Body of pancreas (tissue), 4 donors: ENCODE measurements around the gene ANKRD22. TPM values are rescaled to one million over a fixed set of nuclear protein-coding genes. Genes with fewer than 3 reads are reported as not detected.

Source experiments
- ATAC-seq: fragments of 150-250 bp; one replicate; pipeline ENCODE4 v1.9.1; 2016
- DNase-seq, 4 donors: peaks; one replicate each; pipeline ENCODE4 v3.0.0-alpha.2; 2019
- H3K27ac ChIP-seq, 4 donors: fragments of 200-600 bp; sonication (generic); 1 replicate in 3 of 4; 2 replicates in 1 of 4; pipeline versions ENCODE4 v1.5.1 to v1.6.1; 2016 to 2019; ENCODE audit warnings: mild to moderate bottlenecking in 1 of 4, mixed read lengths in 1 of 4, moderate library complexity in 1 of 4
- H3K27me3 ChIP-seq, 2 donors: fragments of 200-600 bp; sonication (generic); one replicate each; pipeline ENCODE4 v1.6.0; 2016; ENCODE audit warnings: mild to moderate bottlenecking in 1 of 2
- H3K36me3 ChIP-seq, 2 donors: fragments of 200-600 bp; sonication (generic); replicated peaks in 1 of 2; 2 replicates each; pipeline ENCODE4 v1.5.1; 2016; ENCODE audit warnings: low read depth in 2 of 2; ENCODE audit not compliant: insufficient read depth in 1 of 2
- H3K4me1 ChIP-seq: fragments of 200-600 bp; sonication (generic); one replicate; pipeline ENCODE4 v1.6.0; 2016
- H3K4me3 ChIP-seq, 2 donors: fragments of 200-600 bp; sonication (generic); 1 replicate in 1 of 2; 2 replicates in 1 of 2; pipeline ENCODE4 v1.5.1; 2016 to 2019
- H3K9me3 ChIP-seq, 3 donors: fragments of 200-600 bp; sonication (generic); 1 replicate in 2 of 3; 2 replicates in 1 of 3; pipeline ENCODE4 v1.5.1; 2016
- POLR2A ChIP-seq, 3 donors: fragments of 450-650 bp; IDR thresholded peaks; one replicate each; pipeline ENCODE4 v1.6.1; 2016; ENCODE audit warnings: antibody characterized with exemption in 3 of 3, mild to moderate bottlenecking in 2 of 3
- WGBS, 2 donors: methylation state at CpG; one replicate each; pipeline ENCODE4 v1.1.5; 2017; 5-methylcytosine and 5-hydroxymethylcytosine counted together
- intact Hi-C: fragments of 100-400 bp; cut with DNase I; formaldehyde crosslinking; loops from one replicate; pipeline ENCODE4 v1.15.1; 2023
- total RNA-seq, 2 donors: library from RNA; depleted of rRNA; stranded (reverse); fragments of >200 nt; gene quantifications; one replicate each; pipeline ENCODE4 v1.1.0, GENCODE V29; 2016
- TF ChIP-seq, protein P1 (sequence below), 7 experiments: fragments of 450-650 bp in 4 of 7; fragments of 200-600 bp in 3 of 7; sonication (generic) in 3 of 7; IDR thresholded peaks; one replicate each; pipeline ENCODE4 v1.5.1; 2016 to 2019; ENCODE audit warnings: antibody characterized with exemption in 7 of 7

ANKRD22 gene
- total RNA-seq, 2 donors from 2014 or later: 5.9 to 13.5 TPM

DNA sequence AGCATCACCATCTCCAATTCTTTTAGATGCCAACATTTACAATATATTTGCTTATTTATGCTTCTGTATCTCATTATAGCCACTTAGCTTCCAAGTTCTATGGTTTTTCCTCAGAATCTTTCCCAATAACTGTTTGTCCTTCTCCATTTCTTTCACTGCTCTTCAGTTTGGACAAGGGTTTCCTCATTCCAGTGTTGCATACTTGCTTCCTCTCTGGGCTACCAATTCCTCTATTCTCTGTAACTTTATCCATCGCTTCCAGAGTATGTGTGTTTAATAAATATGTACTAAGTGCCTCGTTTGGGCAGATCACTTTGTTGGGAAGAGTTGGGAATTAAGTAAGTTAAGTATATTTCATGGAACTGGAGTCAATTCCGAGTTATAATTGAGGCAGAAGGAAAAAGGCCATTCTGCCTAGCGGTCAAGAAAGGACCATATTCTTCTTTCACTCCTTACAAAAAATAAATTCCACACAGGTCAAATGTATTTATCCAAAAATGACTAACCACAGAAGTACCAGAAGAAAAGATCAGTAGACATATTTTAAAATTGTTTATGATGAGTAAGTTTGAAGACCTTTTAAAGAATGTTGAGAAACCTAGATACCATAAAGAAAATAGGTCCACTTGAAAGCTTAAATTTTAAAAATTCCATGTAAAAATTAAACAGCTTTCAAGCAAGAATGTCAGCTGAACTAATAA lies 39.2 kb upstream of the ANKRD22 start:
- Histone ChIP-seq H3K27ac (no peak overlapping the region), H3K4me1 (no peaks in the 10 kb centered on the region), H3K27me3 (no peaks in the 10 kb centered on the region), H3K9me3 (no peaks in the 10 kb centered on the region), H3K4me3 (no peak overlapping the region), H3K36me3 (no peaks in the 10 kb centered on the region)
- 78 to 87% methylated on average over 4 of the region's 4 CpGs for WGBS, 2 donors
- TF ChIP-seq, protein P1, sequence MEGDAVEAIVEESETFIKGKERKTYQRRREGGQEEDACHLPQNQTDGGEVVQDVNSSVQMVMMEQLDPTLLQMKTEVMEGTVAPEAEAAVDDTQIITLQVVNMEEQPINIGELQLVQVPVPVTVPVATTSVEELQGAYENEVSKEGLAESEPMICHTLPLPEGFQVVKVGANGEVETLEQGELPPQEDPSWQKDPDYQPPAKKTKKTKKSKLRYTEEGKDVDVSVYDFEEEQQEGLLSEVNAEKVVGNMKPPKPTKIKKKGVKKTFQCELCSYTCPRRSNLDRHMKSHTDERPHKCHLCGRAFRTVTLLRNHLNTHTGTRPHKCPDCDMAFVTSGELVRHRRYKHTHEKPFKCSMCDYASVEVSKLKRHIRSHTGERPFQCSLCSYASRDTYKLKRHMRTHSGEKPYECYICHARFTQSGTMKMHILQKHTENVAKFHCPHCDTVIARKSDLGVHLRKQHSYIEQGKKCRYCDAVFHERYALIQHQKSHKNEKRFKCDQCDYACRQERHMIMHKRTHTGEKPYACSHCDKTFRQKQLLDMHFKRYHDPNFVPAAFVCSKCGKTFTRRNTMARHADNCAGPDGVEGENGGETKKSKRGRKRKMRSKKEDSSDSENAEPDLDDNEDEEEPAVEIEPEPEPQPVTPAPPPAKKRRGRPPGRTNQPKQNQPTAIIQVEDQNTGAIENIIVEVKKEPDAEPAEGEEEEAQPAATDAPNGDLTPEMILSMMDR (IDR thresholded peaks at IDR 0.05): no peak
- no peak for TF ChIP-seq POLR2A (IDR thresholded peaks at IDR 0.05)
- no peak for ATAC-seq
- no peak for DNase-seq
- intact Hi-C loops: no loop called here

DNA sequence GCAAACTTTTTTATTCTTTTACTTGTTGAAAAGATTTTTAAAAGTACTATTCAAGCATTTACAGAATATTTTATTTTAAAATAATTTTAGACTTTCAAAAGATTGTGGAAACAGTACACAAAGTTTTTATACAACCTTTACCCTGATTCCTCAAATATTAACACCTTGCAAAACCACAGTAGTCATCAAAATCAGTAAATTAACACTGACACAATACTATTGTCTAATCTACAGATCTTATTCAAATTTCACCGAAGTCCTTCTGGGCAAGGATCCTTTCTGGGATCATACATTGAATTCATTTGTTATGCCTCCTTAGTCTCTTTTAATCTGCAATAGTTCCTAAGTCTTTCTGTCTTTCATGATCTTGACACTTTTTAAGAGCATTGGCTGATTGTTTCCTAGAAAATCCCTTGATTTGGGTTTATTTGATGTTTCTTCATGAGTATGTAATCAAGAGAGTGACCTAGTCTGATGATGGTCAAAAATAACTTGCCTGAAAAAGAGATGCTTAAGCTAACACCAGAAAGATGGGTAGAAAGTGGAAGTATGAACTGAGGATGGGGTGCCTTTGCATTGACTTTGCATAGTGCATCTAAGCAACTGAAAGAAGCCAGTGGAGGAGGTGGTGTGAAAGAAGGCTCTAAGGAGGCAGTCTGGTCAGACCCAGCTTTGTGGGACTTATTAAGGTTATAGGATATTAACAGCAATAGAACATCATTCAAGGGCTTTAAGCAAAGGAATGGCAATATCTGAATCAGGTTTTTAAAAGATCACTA lies 38.1 kb upstream of the ANKRD22 start:
- no peak for DNase-seq

DNA sequence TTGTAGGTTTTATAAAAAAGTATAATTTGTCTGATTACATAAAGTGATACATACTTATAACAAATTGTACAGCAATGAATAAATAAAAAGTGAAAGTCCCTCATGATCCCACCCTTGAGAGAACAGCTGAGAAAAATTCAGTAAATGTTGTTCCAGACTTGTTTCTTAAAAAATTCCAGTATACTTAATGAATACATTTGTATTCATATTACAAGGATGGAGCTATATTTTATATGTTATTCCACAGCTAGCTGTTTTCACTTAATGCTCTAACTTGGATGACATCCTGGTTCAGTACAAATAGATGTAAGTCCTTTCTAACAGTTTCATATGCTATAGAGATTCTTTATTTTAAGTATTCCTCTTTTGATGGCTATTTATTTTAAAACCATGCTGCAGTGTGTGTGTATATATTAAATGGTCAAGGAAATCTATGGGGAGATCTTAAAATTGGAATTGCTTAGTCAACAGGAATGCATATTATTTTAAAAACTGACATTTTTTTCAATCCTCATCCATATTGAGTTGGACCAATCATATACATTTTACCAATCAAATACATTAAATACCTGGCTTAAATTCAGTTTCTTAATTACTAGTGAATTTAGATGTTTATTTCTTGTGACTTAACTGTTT lies 37.3 kb upstream of the ANKRD22 start:
- Histone ChIP-seq H3K36me3 (no peaks in the 10 kb centered on the region), H3K27me3 (no peaks in the 10 kb centered on the region), H3K4me1 (no peaks in the 10 kb centered on the region), H3K27ac (no peak overlapping the region), H3K9me3 (no peaks in the 10 kb centered on the region), H3K4me3 (no peak overlapping the region)
- DNase-seq (no peak), ATAC-seq (no peak)
- intact Hi-C loops: no loop called here
- no peak for TF ChIP-seq POLR2A (IDR thresholded peaks at IDR 0.05)
- TF ChIP-seq, protein P1 (IDR thresholded peaks at IDR 0.05): no peak

More for the DNA sequence above, 38.1 kb upstream of the ANKRD22 start:
- no peaks in the 10 kb centered on the region for H3K4me1 ChIP-seq
- no peak overlapping the region for H3K4me3 ChIP-seq
- TF ChIP-seq POLR2A (IDR thresholded peaks at IDR 0.05): no peak
- TF ChIP-seq, protein P1 (IDR thresholded peaks at IDR 0.05): no peak
- no peak overlapping the region for H3K27ac ChIP-seq
- H3K36me3 ChIP-seq: no peaks in the 10 kb centered on the region
- ATAC-seq: no peak
- no peaks in the 10 kb centered on the region for H3K27me3 ChIP-seq
- H3K9me3 ChIP-seq: no peaks in the 10 kb centered on the region
- 42 to 44% methylated on average over 1 of the region's 1 CpG for WGBS, 2 donors
- intact Hi-C loops: no loop called here

DNA sequence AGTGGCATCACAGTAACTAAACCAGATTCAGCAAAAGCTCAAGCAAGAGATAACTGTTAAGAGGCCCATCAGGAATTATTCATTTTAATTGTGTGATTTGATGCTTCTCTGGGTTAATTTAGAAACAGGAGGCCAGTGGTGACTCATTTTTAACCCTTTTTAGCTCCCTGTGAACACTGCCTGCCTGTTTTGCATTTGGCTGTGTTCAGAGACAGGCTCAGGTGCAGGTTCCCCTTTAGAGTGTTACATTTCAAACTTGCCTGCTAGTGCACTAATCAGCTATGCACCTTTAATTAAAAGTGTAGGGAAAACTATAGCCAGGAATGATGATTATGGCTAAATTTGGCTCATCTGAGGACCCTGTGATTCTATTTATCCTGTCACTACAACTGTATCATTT lies 34.9 kb upstream of the ANKRD22 start:
- intact Hi-C loops: no loop called here
- no peak for TF ChIP-seq POLR2A (IDR thresholded peaks at IDR 0.05)
- TF ChIP-seq, protein P1 (IDR thresholded peaks at IDR 0.05): no peak
- no peak for DNase-seq
- no peaks in the 10 kb centered on the region for H3K36me3 ChIP-seq
- ATAC-seq: no peak
- no peaks in the 10 kb centered on the region for H3K4me1 ChIP-seq
- no peak overlapping the region for H3K4me3 ChIP-seq
- no peaks in the 10 kb centered on the region for H3K27me3 ChIP-seq
- no peak overlapping the region for H3K27ac ChIP-seq
- H3K9me3 ChIP-seq: no peaks in the 10 kb centered on the region
